Mucosa of stomach (tissue), 1 donor: Measurements from ENCODE around the gene OTUB2.

Experiments used
- H3K27me3 ChIP-seq: one replicate; pipeline ENCODE4 v1.7.0; 2013; ENCODE audit warnings: mild to moderate bottlenecking, low read length; ENCODE audit not compliant: control insufficient read depth, insufficient read depth
- H3K36me3 ChIP-seq: one replicate; pipeline ENCODE4 v1.7.0; 2013; ENCODE audit warnings: low read length; ENCODE audit not compliant: control insufficient read depth, insufficient read depth
- H3K4me1 ChIP-seq: one replicate; pipeline ENCODE4 v1.7.0; 2013; ENCODE audit warnings: mild to moderate bottlenecking, low read length; ENCODE audit not compliant: control insufficient read depth, insufficient read depth
- H3K4me3 ChIP-seq: one replicate; pipeline ENCODE4 v1.7.0; 2013; ENCODE audit warnings: low read length
- H3K9ac ChIP-seq: one replicate; pipeline ENCODE4 v1.7.0; 2013; ENCODE audit warnings: mild to moderate bottlenecking, low read length, moderate library complexity
- H3K9me3 ChIP-seq: one replicate; pipeline ENCODE4 v1.7.0; 2013; ENCODE audit warnings: mild to moderate bottlenecking, low read length, moderate library complexity; ENCODE audit not compliant: control insufficient read depth
- donor health status: Pancreatic carcinoma.

OTUB2 gene

GRCh38 chr14:94038921-94039629, 12.9 kb downstream of the OTUB2 start:
- Histone ChIP-seq H3K9me3 (no peaks in the 10 kb centered on the region), H3K4me3 (no peak overlapping the region), H3K27me3 (no peaks in the 10 kb centered on the region), H3K9ac (no peak overlapping the region), H3K36me3 (no peaks in the 10 kb centered on the region), H3K4me1 (no peaks in the 10 kb centered on the region)

- Histone ChIP-seq H3K27me3 (no peaks in the 10 kb centered on the region), H3K9me3 (no peaks in the 10 kb centered on the region), H3K4me3 (no peak overlapping the region), H3K4me1 (no peaks in the 10 kb centered on the region), H3K9ac (no peak overlapping the region), H3K36me3 (peaks cover under 1% of the 10 kb centered on the region)
These were observed 14.1 kb downstream of the OTUB2 start for GRCh38 chr14:94040247-94040646.

- H3K27me3 ChIP-seq: no peaks in the 10 kb centered on the region
- no peak overlapping the region for H3K9ac ChIP-seq
- no peak overlapping the region for H3K4me3 ChIP-seq
- H3K36me3 ChIP-seq: peaks cover 5% of the 10 kb centered on the region
- H3K4me1 ChIP-seq: no peaks in the 10 kb centered on the region
- H3K9me3 ChIP-seq: no peaks in the 10 kb centered on the region
These were observed 14.7 kb downstream of the OTUB2 start for GRCh38 chr14:94040796-94041195.

DNA sequence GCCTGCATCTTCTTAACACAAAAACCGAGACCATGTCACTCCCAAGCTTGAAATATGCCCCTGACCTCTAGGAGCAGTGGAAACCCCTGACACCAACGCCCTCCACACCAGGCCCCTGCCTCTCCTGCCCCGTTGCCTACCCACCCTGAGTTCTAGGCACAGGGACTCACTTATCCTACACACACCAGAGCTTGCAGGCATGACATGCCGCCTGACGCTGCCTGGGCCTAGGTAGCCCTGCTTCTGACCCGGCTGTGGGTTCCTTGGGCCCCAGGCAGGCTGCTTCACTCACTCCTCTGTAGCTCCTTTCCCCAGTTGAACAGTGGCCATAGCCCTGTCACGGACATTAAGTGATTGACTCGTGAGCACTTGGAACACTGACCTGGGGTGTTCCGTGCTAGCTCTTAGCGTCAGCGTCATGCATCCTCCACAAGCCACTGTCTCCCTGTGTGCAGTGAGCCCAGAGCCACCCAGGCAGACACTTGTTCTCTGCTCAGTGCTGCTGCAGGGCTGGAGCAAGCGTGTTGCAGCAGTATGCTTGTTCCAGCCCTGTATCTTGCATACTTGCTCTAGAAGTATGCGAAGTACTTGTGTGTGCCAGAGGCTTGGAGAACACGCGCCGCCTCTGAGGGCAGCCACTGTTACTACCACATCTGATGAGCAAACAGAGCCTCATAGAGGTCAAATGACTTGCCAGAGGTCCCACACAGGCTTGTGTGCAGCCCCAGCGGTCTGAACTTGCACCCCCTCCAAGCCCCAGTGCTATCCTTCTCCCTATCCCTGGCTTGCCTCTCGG, 15.6 kb downstream of the OTUB2 start:
- Histone ChIP-seq H3K9ac (no peak overlapping the region), H3K36me3 (peaks cover 5% of the 10 kb centered on the region)

DNA sequence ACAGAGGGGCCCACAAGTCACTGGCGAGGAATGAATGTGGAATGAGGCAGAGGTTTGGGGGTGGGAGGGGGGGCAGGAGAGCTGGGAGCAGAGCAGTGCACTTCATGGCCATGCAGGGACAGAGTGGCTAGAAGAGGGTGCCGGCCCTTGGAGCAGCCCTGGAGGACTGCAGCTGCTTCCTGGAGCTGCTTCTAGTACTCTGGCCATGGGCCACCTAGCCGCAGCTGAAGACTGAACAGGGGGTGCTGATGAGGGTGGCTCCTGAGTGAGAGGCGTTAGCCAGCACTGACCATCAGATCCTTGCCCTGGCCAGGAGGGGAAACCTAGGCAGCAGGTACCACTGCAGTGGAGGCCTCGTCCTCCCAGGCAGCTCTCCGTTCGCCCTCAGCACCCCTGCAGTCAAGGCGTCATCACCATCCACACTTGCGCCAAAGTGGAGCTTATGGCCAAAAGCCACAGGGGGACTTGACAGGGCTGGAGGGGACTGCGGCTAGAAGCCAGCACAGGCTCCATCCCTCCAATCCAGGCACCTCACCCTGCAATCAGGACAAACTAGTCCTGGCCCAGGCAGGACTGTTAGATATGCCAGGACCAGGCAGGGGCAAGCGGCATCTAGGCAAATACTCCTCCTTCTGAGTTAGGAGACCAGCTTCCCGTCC, 16.4 kb downstream of the OTUB2 start:
- H3K27me3 ChIP-seq: no peaks in the 10 kb centered on the region
- no peak overlapping the region for H3K9ac ChIP-seq
- no peak overlapping the region for H3K4me3 ChIP-seq
- peaks cover 5% of the 10 kb centered on the region for H3K36me3 ChIP-seq
- H3K4me1 ChIP-seq: no peaks in the 10 kb centered on the region
- no peaks in the 10 kb centered on the region for H3K9me3 ChIP-seq

More for the DNA sequence above, 15.6 kb downstream of the OTUB2 start:
- Histone ChIP-seq H3K9me3 (no peaks in the 10 kb centered on the region), H3K4me3 (no peak overlapping the region), H3K4me1 (no peaks in the 10 kb centered on the region), H3K27me3 (no peaks in the 10 kb centered on the region)

- Histone ChIP-seq H3K36me3 (peaks cover 5% of the 10 kb centered on the region), H3K4me3 (no peak overlapping the region), H3K27me3 (no peaks in the 10 kb centered on the region), H3K4me1 (no peaks in the 10 kb centered on the region), H3K9me3 (no peaks in the 10 kb centered on the region), H3K9ac (no peak overlapping the region)
These were observed 17.1 kb downstream of the OTUB2 start for GRCh38 chr14:94043111-94043755.

DNA sequence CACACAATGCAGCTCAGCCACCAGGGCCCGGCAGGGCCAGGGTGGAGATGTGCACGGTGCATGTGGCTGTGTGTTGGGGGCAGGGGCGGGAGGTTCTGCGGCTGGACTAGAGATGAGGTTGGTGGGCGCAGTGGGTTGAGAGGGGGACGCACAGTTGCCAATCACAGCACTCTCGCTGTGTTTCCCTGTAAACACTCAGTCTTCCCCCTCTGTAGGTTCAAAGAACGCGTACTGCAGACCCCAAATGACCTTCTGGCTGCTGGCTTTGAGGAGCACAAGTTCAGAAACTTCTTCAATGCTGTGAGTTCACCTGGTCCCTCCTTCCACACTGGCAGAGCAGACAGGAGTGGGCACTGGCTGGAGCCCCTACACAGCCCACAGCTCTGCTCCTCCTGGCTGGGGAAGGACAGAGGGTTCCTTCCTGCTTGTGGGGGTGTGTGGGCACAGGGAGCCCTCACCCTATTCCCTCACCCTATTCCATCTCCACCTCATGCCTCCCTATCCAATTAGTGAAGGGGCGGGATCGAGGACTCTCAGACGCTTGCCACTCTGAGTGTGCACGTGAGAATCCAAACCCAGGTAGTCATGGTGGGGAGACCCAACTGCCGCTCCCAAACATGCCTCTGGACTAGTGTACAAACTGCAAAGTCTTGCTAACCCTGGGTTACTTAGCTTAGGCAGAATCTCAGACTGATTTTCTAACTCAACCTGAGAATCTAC, 17.8 kb downstream of the OTUB2 start:
- Histone ChIP-seq H3K36me3 (peaks cover 5% of the 10 kb centered on the region), H3K9me3 (no peaks in the 10 kb centered on the region), H3K4me1 (no peaks in the 10 kb centered on the region), H3K4me3 (no peak overlapping the region), H3K27me3 (no peaks in the 10 kb centered on the region), H3K9ac (no peak overlapping the region)

DNA sequence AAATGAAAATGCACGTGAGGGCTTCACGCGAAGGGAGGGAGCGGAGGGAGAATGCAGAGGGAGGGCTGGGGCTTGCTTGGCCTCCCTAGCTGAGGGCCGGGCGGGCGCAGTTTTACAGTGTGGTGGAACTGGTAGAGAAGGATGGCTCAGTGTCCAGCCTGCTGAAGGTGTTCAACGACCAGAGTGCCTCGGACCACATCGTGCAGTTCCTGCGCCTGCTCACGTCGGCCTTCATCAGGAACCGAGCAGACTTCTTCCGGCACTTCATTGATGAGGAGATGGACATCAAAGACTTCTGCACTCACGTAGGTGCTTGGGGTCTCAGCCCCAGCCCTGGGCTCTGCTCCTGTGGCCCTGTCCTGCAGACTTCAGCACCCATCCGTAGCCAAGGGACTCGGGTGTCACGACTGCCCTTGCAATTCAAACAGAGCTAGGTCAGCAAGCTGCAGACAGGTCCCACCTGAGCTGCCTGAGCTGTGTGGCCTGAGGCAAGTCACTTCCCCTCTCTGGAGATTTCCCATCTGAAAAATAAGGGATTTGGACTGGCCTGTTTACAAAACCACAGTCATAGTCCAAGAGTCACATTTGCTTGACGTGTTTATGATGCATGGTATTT, 18.4 kb downstream of the OTUB2 start:
- peaks cover 12% of the 10 kb centered on the region for H3K36me3 ChIP-seq
- no peak overlapping the region for H3K9ac ChIP-seq
- no peaks in the 10 kb centered on the region for H3K9me3 ChIP-seq
- H3K27me3 ChIP-seq: no peaks in the 10 kb centered on the region
- H3K4me1 ChIP-seq: no peaks in the 10 kb centered on the region
- H3K4me3 ChIP-seq: no peak overlapping the region

DNA sequence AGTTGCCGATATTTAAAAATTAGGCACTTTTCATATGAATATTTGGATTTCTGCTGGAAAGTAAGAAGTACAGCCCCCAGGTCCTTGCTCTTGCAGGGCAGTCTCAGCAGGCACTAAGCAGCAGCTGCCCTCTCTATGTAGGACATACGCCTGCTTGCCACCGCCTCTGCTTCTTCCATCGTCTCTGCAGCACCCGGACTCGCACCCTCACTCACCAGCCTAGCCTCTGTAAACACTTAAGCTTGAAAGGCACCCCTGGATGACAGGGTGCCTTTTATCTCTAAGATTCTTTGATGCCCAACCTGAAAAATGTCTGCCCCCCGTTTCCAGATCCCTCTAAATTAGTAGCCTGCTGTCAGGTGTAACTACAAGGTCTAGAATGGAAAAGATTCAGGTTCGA, 19.0 kb downstream of the OTUB2 start:
- Histone ChIP-seq H3K27me3 (no peaks in the 10 kb centered on the region), H3K9me3 (no peaks in the 10 kb centered on the region), H3K4me3 (no peak overlapping the region), H3K4me1 (no peaks in the 10 kb centered on the region), H3K36me3 (peaks cover 17% of the 10 kb centered on the region), H3K9ac (no peak overlapping the region)

- no peaks in the 10 kb centered on the region for H3K4me1 ChIP-seq
- no peaks in the 10 kb centered on the region for H3K9me3 ChIP-seq
- no peak overlapping the region for H3K4me3 ChIP-seq
- no peaks in the 10 kb centered on the region for H3K27me3 ChIP-seq
- peaks cover 21% of the 10 kb centered on the region for H3K36me3 ChIP-seq
- H3K9ac ChIP-seq: no peak overlapping the region
These were observed 19.6 kb downstream of the OTUB2 start for GRCh38 chr14:94045563-94046345.
